Psoas muscle (tissue), 8 donors: ENCODE data around the gene LCN1. TPM values are rescaled to one million over a fixed set of nuclear protein-coding genes. Genes with fewer than 3 reads are reported as not detected.

Experiments
- ATAC-seq, 4 donors: fragments of 200-7000 bp; cut with Tn5 transposase; one replicate each; pipeline ENCODE4 v1.9.1; 2020; ENCODE audit warnings: moderate library complexity in 3 of 4, mild to moderate bottlenecking in 2 of 4
- DNase-seq, 2 donors: peaks; one replicate each; pipeline ENCODE4 v3.0.0-alpha.2; 2020
- H3K27ac ChIP-seq: fragments of 200-600 bp; one replicate; pipeline ENCODE4 v1.8.0; 2022
- H3K27me3 ChIP-seq, 3 donors: fragments of 200-600 bp in 1 of 3; one replicate each; pipeline versions ENCODE4 v1.6.1 to v1.8.0; 2013 to 2022; ENCODE audit warnings: low read length in 2 of 3, mild to moderate bottlenecking in 2 of 3, moderate library complexity in 1 of 3; ENCODE audit not compliant: insufficient read depth in 3 of 3
- H3K36me3 ChIP-seq, 2 donors: fragments of 200-600 bp in 1 of 2; one replicate each; pipeline versions ENCODE4 v1.6.1 to v1.8.0; 2013 to 2022; ENCODE audit warnings: low read depth in 1 of 2, mild to moderate bottlenecking in 1 of 2, moderate library complexity in 1 of 2; ENCODE audit not compliant: insufficient read depth in 1 of 2
- H3K4me1 ChIP-seq: fragments of 200-600 bp; one replicate; pipeline ENCODE4 v1.8.0; 2022
- H3K4me3 ChIP-seq: fragments of 200-600 bp; one replicate; pipeline ENCODE4 v1.8.0; 2022; ENCODE audit warnings: mild to moderate bottlenecking
- H3K9me3 ChIP-seq: fragments of 200-600 bp; one replicate; pipeline ENCODE4 v1.8.0; 2022
- CTCF ChIP-seq: fragments of 200-600 bp; IDR thresholded peaks from one replicate; pipeline ENCODE4 v1.8.0; 2022; ENCODE audit warnings: antibody characterized with exemption
- WGBS, 3 donors: extraction: QIAGEN DNeasy Blood & Tissue Kit; methylation state at CpG; one replicate each; pipeline versions ENCODE4 v1.1.6 to v1.1.7; 2013; 5-methylcytosine and 5-hydroxymethylcytosine counted together
- intact Hi-C, 2 donors: fragments of 100-400 bp; cut with DNase I; formaldehyde crosslinking; loops; one replicate each; pipeline versions ENCODE4 v1.11.0 to v1.14.2; 2022
- polyA plus RNA-seq, 3 donors: library from polyadenylated mRNA; stranded (reverse); fragments of 200-250 nt; gene quantifications; one replicate each; pipeline ENCODE4 v1.2.3, GENCODE V29; 2013
- total RNA-seq, 4 donors: library from RNA; stranded (reverse); fragmentation: NEBNext Ultra II Directional in 2 of 4; extraction: Animal tissue kit (Norgen Biotek cat#: 25700) in 2 of 4; gene quantifications; one replicate each; pipeline versions ENCODE4 v1.2.1 to v1.2.4, GENCODE V29; 2021 to 2023
- donor health status: healthy with polysubstance abuse.
- donor health status: DM: no; HTN: no; CAD: no; lungs with moderate emphysema.
- donor health status: Bipolar disorder and iron deficiency.
- donor health status: healthy.
- donor health status: DM: yes; HTN: yes; CAD: no.
- donor health status: DM: no; HTN: no; CAD: no.
- donor health status: DM: no; HTN: no; CAD: no.
- donor health status: DM: yes; HTN: yes; CAD: no.

LCN1 gene
- total and polyA plus RNA-seq, 7 donors: 0.71 TPM; not detected in 6

GRCh38 chr9:135504262-135505243, 16.7 kb upstream of the LCN1 start:
- peak; percentile 57 to 71 for DNase-seq
- H3K9me3 ChIP-seq: peaks cover 4% of the 10 kb centered on the region
- H3K4me3 ChIP-seq: no peak overlapping the region
- intact Hi-C loops: loop anchor here in 1 of 2 donors (10.0 kb wide), 1 partner anchor 1370 kb away; the partner anchor contains the start of gene WDR5
- peaks cover 0 to 32% of the 10 kb centered on the region in 2 donors for H3K36me3 ChIP-seq
- peaks cover 10% of the 10 kb centered on the region for H3K4me1 ChIP-seq
- H3K27ac ChIP-seq: no peak overlapping the region
- ATAC-seq: peak in 1 of 4 donors; percentile 21
- peak; percentile 64 for TF ChIP-seq CTCF
- peaks cover 0 to 4% (median 0%) of the 10 kb centered on the region in 3 donors for H3K27me3 ChIP-seq
- 62 to 67% (median 63%) methylated on average over 21 of the region's 21 CpGs for WGBS, 3 donors

GRCh38 chr9:135505406-135506187, 15.6 kb upstream of the LCN1 start:
- WGBS, 3 donors: 76 to 80% (median 80%) methylated on average over 22 to 24 of the region's 24 CpGs
- no peak for TF ChIP-seq CTCF
- H3K4me1 ChIP-seq: peaks cover 10% of the 10 kb centered on the region
- H3K27me3 ChIP-seq: peaks cover 0 to 4% (median 0%) of the 10 kb centered on the region in 3 donors
- H3K36me3 ChIP-seq: peaks cover 0 to 32% of the 10 kb centered on the region in 2 donors
- DNase-seq: no peak
- H3K4me3 ChIP-seq: no peak overlapping the region
- ATAC-seq: no peak
- peaks cover 4% of the 10 kb centered on the region for H3K9me3 ChIP-seq
- H3K27ac ChIP-seq: no peak overlapping the region
- intact Hi-C loops: loop anchor here in 1 of 2 donors (10.0 kb wide), 1 partner anchor 1371 kb away; the partner anchor contains the start of gene WDR5

GRCh38 chr9:135506327-135507103, 14.7 kb upstream of the LCN1 start:
- no peak for DNase-seq
- 59 to 67% (median 62%) methylated on average over 13 to 14 of the region's 14 CpGs for WGBS, 3 donors
- H3K36me3 ChIP-seq: peaks cover 0 to 32% of the 10 kb centered on the region in 2 donors
- no peak overlapping the region for H3K27ac ChIP-seq
- H3K9me3 ChIP-seq: peaks cover 4% of the 10 kb centered on the region
- peaks cover 6% of the 10 kb centered on the region for H3K4me1 ChIP-seq
- no peak overlapping the region for H3K4me3 ChIP-seq
- no peak for ATAC-seq
- intact Hi-C loops: loop anchor here in 1 of 2 donors (10.0 kb wide), 1 partner anchor 1372 kb away; the partner anchor contains the start of gene WDR5
- H3K27me3 ChIP-seq: peaks cover 0 to 4% (median 0%) of the 10 kb centered on the region in 3 donors
- no peak for TF ChIP-seq CTCF
